SK-N-MC (cell line): ENCODE data around the gene FAM20B.

Experiments
- DNase-seq: peaks from one replicate; pipeline ENCODE4 v3.0.0-alpha.2; 2011; ENCODE audit warnings: low read depth, low spot score
- H3K27ac ChIP-seq: fragments of 200-600 bp; sonication (generic); 2 replicates; pipeline ENCODE4 v1.5.1; 2016; ENCODE audit warnings: mixed run types
- H3K36me3 ChIP-seq: fragments of 200-600 bp; sonication (generic); 2 replicates; pipeline ENCODE4 v1.6.1; 2017; ENCODE audit warnings: antibody characterized with exemption, low read length, mixed read lengths; ENCODE audit not compliant: insufficient read depth
- H3K4me3 ChIP-seq: fragments of 200-600 bp; sonication (generic); 2 replicates; pipeline ENCODE4 v1.5.1; 2016
- H3K9ac ChIP-seq: fragments of 200-600 bp; sonication (generic); 2 replicates; pipeline ENCODE4 v1.8.0; 2017; ENCODE audit warnings: mixed run types, mixed read lengths; ENCODE audit not compliant: insufficient read length
- H3K9me3 ChIP-seq: fragments of 200-600 bp; sonication (generic); 2 replicates; pipeline ENCODE4 v1.6.1; 2017; ENCODE audit warnings: low read depth, mild to moderate bottlenecking, antibody characterized with exemption, low read length, moderate library complexity, mixed read lengths
- EZH2 ChIP-seq: fragments of 200-600 bp; sonication (generic); IDR thresholded peaks from one replicate; pipeline ENCODE4 v1.6.1; 2017; ENCODE audit warnings: antibody characterized with exemption
- FOXP2 ChIP-seq: optimal IDR thresholded peaks from 2 replicates; pipeline ENCODE3; 2011; ENCODE audit warnings: mild to moderate bottlenecking, moderate library complexity; ENCODE audit not compliant: insufficient read depth; ENCODE audit errors: extremely low read length, control extremely low read depth
- POLR2AphosphoS5 ChIP-seq: IDR thresholded peaks from 2 replicates; pipeline ENCODE4 v1.6.1; 2012; ENCODE audit warnings: mild to moderate bottlenecking, low read depth, low read length, borderline replicate concordance

FAM20B gene

GRCh38 chr1:179092896-179093461 is 67.3 kb downstream of the FAM20B start:
- Histone ChIP-seq H3K9ac (no peak overlapping the region), H3K4me3 (no peak overlapping the region), H3K27ac (no peak overlapping the region), H3K9me3 (no peaks in the 10 kb centered on the region), H3K36me3 (peaks cover 27% of the 10 kb centered on the region)
- no peak for DNase-seq
- TF ChIP-seq FOXP2 (no peak), POLR2AphosphoS5 (no peak), EZH2 (no peak)

- Histone ChIP-seq H3K36me3 (peaks cover 27% of the 10 kb centered on the region), H3K9me3 (no peaks in the 10 kb centered on the region), H3K4me3 (no peak overlapping the region), H3K9ac (no peak overlapping the region), H3K27ac (no peak overlapping the region)
- TF ChIP-seq EZH2 (no peak), POLR2AphosphoS5 (no peak), FOXP2 (no peak)
- no peak for DNase-seq
Measured at GRCh38 chr1:179094818-179095217, 69.1 kb downstream of the FAM20B start.

- Histone ChIP-seq H3K9me3 (no peaks in the 10 kb centered on the region), H3K27ac (no peak overlapping the region), H3K4me3 (no peak overlapping the region), H3K9ac (no peak overlapping the region), H3K36me3 (peaks cover 27% of the 10 kb centered on the region)
- TF ChIP-seq POLR2AphosphoS5 = no peak
- TF ChIP-seq EZH2 = no peak
- no peak for TF ChIP-seq FOXP2
- no peak for DNase-seq
Measured at GRCh38 chr1:179095377-179095776, 69.7 kb downstream of the FAM20B start.

- Histone ChIP-seq H3K36me3 (peaks cover 27% of the 10 kb centered on the region), H3K9me3 (no peaks in the 10 kb centered on the region), H3K27ac (no peak overlapping the region), H3K9ac (no peak overlapping the region), H3K4me3 (no peak overlapping the region)
- TF ChIP-seq FOXP2 (no peak), POLR2AphosphoS5 (no peak), EZH2 (no peak)
- no peak for DNase-seq
Measured at GRCh38 chr1:179095924-179096323, 70.2 kb downstream of the FAM20B start.

GRCh38 chr1:179099891-179100290 is 74.2 kb downstream of the FAM20B start:
- Histone ChIP-seq H3K9ac (no peak overlapping the region), H3K27ac (no peak overlapping the region)
- TF ChIP-seq POLR2AphosphoS5 = no peak
- TF ChIP-seq EZH2 = no peak
- no peak for TF ChIP-seq FOXP2

GRCh38 chr1:179101566-179101965 is 75.9 kb downstream of the FAM20B start:
- Histone ChIP-seq H3K4me3 (no peak overlapping the region), H3K27ac (no peak overlapping the region), H3K9me3 (no peaks in the 10 kb centered on the region), H3K9ac (no peak overlapping the region), H3K36me3 (peaks cover 6% of the 10 kb centered on the region; the same call in 1 of the 2 replicates)
- DNase-seq = no peak
- no peak for TF ChIP-seq FOXP2
- no peak for TF ChIP-seq EZH2
- TF ChIP-seq POLR2AphosphoS5 = no peak

More at GRCh38 chr1:179099891-179100290, 74.2 kb downstream of the FAM20B start:
- no peaks in the 10 kb centered on the region for H3K9me3 ChIP-seq
- H3K4me3 ChIP-seq = no peak overlapping the region
- DNase-seq = no peak
- H3K36me3 ChIP-seq = peaks cover 14% of the 10 kb centered on the region

GRCh38 chr1:179103999-179104398 is 78.3 kb downstream of the FAM20B start:
- peaks cover 13% of the 10 kb centered on the region; the same call in 1 of the 2 replicates for H3K36me3 ChIP-seq
- H3K4me3 ChIP-seq = no peak overlapping the region
- DNase-seq = no peak
- H3K9ac ChIP-seq = no peak overlapping the region
- H3K27ac ChIP-seq = no peak overlapping the region
- no peaks in the 10 kb centered on the region for H3K9me3 ChIP-seq
- TF ChIP-seq POLR2AphosphoS5 (no peak), FOXP2 (no peak), EZH2 (no peak)

GRCh38 chr1:179104611-179105250 is 79.0 kb downstream of the FAM20B start:
- no peak for DNase-seq
- no peak for TF ChIP-seq POLR2AphosphoS5
- H3K4me3 ChIP-seq = no peak overlapping the region
- H3K9ac ChIP-seq = no peak overlapping the region
- H3K9me3 ChIP-seq = no peaks in the 10 kb centered on the region
- H3K36me3 ChIP-seq = peaks cover 16% of the 10 kb centered on the region; the same call in 1 of the 2 replicates
- H3K27ac ChIP-seq = no peak overlapping the region

- no peak for DNase-seq
- no peak for TF ChIP-seq POLR2AphosphoS5
- no peak for TF ChIP-seq EZH2
- TF ChIP-seq FOXP2 = no peak
- Histone ChIP-seq H3K9ac (no peak overlapping the region), H3K9me3 (no peaks in the 10 kb centered on the region), H3K36me3 (peaks cover 22% of the 10 kb centered on the region), H3K27ac (no peak overlapping the region), H3K4me3 (no peak overlapping the region)
Measured at GRCh38 chr1:179105393-179105792, 79.7 kb downstream of the FAM20B start.
